Central memory CD4-positive, alpha-beta T cell (primary cell): Measurements from ENCODE around the gene CMPK2.

Experiments used
- DNase-seq: peaks from one replicate; pipeline ENCODE4 v3.0.0; 2022

Gene CMPK2

GRCh38 chr2:6808426-6808825 lies 57.3 kb downstream of the CMPK2 start:
- no peak for DNase-seq

GRCh38 chr2:6806604-6807003 lies 59.1 kb downstream of the CMPK2 start:
- DNase-seq: no peak

GRCh38 chr2:6800553-6800952 lies 65.2 kb downstream of the CMPK2 start:
- no peak for DNase-seq
